ENCODE data around the gene CHST4. TPM values are rescaled to one million over a fixed set of nuclear protein-coding genes. Genes with fewer than 3 reads are reported as not detected.

CHST4 gene
- total RNA-seq (not detected), polyA plus RNA-seq (under 1 TPM in 1 of 3 donors, not detected in 2; 0.07 TPM)

DNA sequence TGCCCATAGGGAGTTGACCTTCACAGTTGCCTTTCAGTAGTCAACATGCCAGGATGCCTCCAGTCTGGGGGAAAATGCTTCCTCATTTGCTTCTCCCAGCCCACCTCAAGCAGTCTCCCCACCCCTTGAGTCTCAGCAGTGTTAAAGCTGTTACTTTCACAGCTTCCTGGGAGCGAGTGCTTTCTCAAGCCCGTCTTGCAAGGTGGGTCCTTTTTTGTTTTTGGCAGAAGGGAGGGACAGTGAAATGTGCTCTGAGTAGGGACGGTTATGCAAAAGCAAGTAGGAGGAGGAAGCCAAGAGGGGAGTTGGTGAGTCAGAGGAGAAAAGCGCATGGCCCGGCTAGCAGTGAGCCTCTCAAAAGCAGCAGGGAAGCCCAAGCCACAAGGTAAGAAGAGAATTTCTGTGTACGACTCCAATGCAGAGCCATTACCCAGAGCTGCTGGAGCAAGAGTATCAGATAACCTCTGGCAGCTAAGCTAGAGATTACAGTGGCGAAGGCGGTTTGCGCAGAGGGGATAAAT lies at the start of gene CHST4:
Gene CHST4 (plus strand): TSS at position 316 of the 521 bp plus-strand sequence. CDS start 10,252 bp downstream, outside the sequence.
- DNase-seq, result no peak
- WGBS, 2 donors, result 32 to 76% methylated on average over 9 of the region's 9 CpGs
- intact Hi-C loops (cut with DNase I), result no loop called here
- Histone ChIP-seq H3K27ac (peak within 1 kb of the TSS in 1 of 4 donors; percentile 40), H3K4me1 (peaks cover 0 to 7% (median 0%) of the 10 kb centered on the region in 4 donors), H3K4me3 (no peak within 1 kb of the TSS), H3K36me3 (no peaks in the 10 kb centered on the region), H3K9me3 (no peaks in the 10 kb centered on the region), H3K27me3 (no peaks in the 10 kb centered on the region)
- no peak for TF ChIP-seq POLR2A (IDR thresholded peaks at IDR 0.05)
- TF ChIP-seq POLR2AphosphoS5 (IDR thresholded peaks at IDR 0.05), result no peak
- TF ChIP-seq, protein P1, sequence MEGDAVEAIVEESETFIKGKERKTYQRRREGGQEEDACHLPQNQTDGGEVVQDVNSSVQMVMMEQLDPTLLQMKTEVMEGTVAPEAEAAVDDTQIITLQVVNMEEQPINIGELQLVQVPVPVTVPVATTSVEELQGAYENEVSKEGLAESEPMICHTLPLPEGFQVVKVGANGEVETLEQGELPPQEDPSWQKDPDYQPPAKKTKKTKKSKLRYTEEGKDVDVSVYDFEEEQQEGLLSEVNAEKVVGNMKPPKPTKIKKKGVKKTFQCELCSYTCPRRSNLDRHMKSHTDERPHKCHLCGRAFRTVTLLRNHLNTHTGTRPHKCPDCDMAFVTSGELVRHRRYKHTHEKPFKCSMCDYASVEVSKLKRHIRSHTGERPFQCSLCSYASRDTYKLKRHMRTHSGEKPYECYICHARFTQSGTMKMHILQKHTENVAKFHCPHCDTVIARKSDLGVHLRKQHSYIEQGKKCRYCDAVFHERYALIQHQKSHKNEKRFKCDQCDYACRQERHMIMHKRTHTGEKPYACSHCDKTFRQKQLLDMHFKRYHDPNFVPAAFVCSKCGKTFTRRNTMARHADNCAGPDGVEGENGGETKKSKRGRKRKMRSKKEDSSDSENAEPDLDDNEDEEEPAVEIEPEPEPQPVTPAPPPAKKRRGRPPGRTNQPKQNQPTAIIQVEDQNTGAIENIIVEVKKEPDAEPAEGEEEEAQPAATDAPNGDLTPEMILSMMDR (IDR thresholded peaks at IDR 0.05), result no peak
- TF ChIP-seq EP300 (IDR thresholded peaks at IDR 0.05), result no peak

DNA sequence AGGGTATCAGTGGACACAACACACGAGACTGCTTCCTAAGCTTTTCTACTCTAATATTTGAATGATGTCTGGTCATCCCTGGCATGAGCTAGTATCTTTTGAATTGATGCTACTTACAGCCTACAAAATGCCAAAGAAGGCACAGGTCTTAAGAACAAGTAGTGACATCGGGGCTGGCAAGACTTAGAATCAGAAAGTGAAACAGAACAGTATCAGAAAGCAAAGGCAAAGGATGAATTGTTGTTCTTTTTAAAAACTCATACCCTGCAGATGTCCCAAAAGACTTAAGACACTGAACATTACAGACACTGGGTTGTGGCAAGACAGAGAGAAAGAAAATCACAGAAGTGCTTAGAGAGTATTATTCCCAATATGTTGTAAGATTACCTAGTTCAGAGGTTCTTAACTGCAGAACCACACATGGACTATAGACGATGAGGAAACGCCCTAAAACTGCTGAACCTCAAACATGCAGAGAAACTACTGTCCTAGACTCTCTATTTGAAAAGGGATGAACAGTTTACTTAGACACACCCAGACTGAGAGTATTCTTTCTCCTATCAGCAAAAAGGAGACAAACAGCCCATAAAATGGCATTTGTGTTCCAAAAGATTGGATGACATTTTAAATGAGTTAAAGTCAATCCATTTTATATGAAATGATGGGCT lies 49.6 kb upstream of the CHST4 start:
- 91 to 92% methylated on average over 4 of the region's 4 CpGs for WGBS, 2 donors
- Histone ChIP-seq H3K36me3 (peaks cover 12 to 68% (median 17%) of the 10 kb centered on the region in 4 donors), H3K9me3 (no peaks in the 10 kb centered on the region), H3K4me1 (no peaks in the 10 kb centered on the region), H3K4me3 (no peak overlapping the region), H3K27ac (no peak overlapping the region), H3K27me3 (no peaks in the 10 kb centered on the region)
- intact Hi-C loops (cut with DNase I), result no loop called here
- DNase-seq, result no peak
- TF ChIP-seq, protein P1 (IDR thresholded peaks at IDR 0.05), result no peak
- TF ChIP-seq POLR2A (IDR thresholded peaks at IDR 0.05) (no peak), EP300 (IDR thresholded peaks at IDR 0.05) (no peak), POLR2AphosphoS5 (IDR thresholded peaks at IDR 0.05) (no peak)

- no peak overlapping the region for H3K27ac ChIP-seq
- no peak for DNase-seq
- peaks cover 0 to 8% (median 6%) of the 10 kb centered on the region in 4 donors for H3K4me1 ChIP-seq
- no peaks in the 10 kb centered on the region for H3K27me3 ChIP-seq
- H3K36me3 ChIP-seq, result peaks cover 12 to 49% (median 17%) of the 10 kb centered on the region in 4 donors
- WGBS, 2 donors, result 30 to 64% methylated on average over 3 of the region's 3 CpGs
- intact Hi-C loops (cut with DNase I), result no loop called here
- no peak overlapping the region for H3K4me3 ChIP-seq
- H3K9me3 ChIP-seq, result no peaks in the 10 kb centered on the region
- TF ChIP-seq, protein P1 (IDR thresholded peaks at IDR 0.05), result no peak
- no peak for TF ChIP-seq EP300 (IDR thresholded peaks at IDR 0.05)
- TF ChIP-seq POLR2AphosphoS5 (IDR thresholded peaks at IDR 0.05), result no peak
Observed at GRCh38 chr16:71479420-71479819, 46.8 kb upstream of the CHST4 start.

GRCh38 chr16:71480956-71481355 lies 45.3 kb upstream of the CHST4 start:
- no peaks in the 10 kb centered on the region for H3K27me3 ChIP-seq
- H3K9me3 ChIP-seq, result no peaks in the 10 kb centered on the region
- peaks cover 6 to 34% (median 11%) of the 10 kb centered on the region in 4 donors for H3K36me3 ChIP-seq
- no peak for DNase-seq
- intact Hi-C loops (cut with DNase I), result loop anchor here (10.0 kb wide), 2 partner anchors 196 to 244 kb away; partner anchors contain the start of genes CMTR2 and PHLPP2
- no peak overlapping the region for H3K4me3 ChIP-seq
- peaks cover 0 to 12% (median 7%) of the 10 kb centered on the region in 4 donors for H3K4me1 ChIP-seq
- TF ChIP-seq, protein P1 (IDR thresholded peaks at IDR 0.05), result no peak
- TF ChIP-seq POLR2A (IDR thresholded peaks at IDR 0.05), result no peak
- H3K27ac ChIP-seq, result no peak overlapping the region
- WGBS, 2 donors, result 96 to 97% methylated on average over 2 of the region's 2 CpGs
